Fibroblast of the aortic adventitia (primary cell): ENCODE data around the gene PROCA1. TPM values are rescaled to one million over a fixed set of nuclear protein-coding genes. Genes with fewer than 3 reads are reported as not detected.

ENCODE experiments used
- DNase-seq: peaks from one replicate; pipeline ENCODE4 v3.0.0-alpha.2; 2010; ENCODE audit warnings: low read depth
- H3K4me3 ChIP-seq: 2 replicates; pipeline ENCODE4 v1.5.1; 2011; ENCODE audit warnings: low read depth, mild to moderate bottlenecking, control low read depth, low read length, moderate library complexity
- CTCF ChIP-seq: IDR thresholded peaks from 2 replicates; pipeline ENCODE4 v1.5.1; 2011; ENCODE audit warnings: mild to moderate bottlenecking, low read length, control low read depth, inconsistent platforms; ENCODE audit not compliant: insufficient read depth
- total RNA-seq: library from RNA; depleted of rRNA; stranded (reverse); fragments of >200 nt; gene quantifications from 2 replicates; pipeline ENCODE4 v1.2.3, GENCODE V29; 2012; ENCODE audit warnings: low replicate concordance

PROCA1 gene
- total RNA-seq, 1 donor = 1.5 TPM

- TF ChIP-seq CTCF = no peak
- peak overlapping the region; percentile 92 for H3K4me3 ChIP-seq
- DNase-seq = peak; percentile 39
Observed at GRCh38 chr17:28744104-28744971, 32.6 kb upstream of the PROCA1 start.

- peak; percentile 27 for TF ChIP-seq CTCF
- H3K4me3 ChIP-seq = peak within 1 kb of the TSS; percentile 92
- peak; percentile 84 for DNase-seq
Observed at GRCh38 chr17:28743243-28744103, 31.8 kb upstream of the PROCA1 start, which contains the start of gene TRAF4. Gene TRAF4, plus strand, starts transcription at chr17:28744011. Its CDS starts 102 bp downstream, at chr17:28744113.

DNA sequence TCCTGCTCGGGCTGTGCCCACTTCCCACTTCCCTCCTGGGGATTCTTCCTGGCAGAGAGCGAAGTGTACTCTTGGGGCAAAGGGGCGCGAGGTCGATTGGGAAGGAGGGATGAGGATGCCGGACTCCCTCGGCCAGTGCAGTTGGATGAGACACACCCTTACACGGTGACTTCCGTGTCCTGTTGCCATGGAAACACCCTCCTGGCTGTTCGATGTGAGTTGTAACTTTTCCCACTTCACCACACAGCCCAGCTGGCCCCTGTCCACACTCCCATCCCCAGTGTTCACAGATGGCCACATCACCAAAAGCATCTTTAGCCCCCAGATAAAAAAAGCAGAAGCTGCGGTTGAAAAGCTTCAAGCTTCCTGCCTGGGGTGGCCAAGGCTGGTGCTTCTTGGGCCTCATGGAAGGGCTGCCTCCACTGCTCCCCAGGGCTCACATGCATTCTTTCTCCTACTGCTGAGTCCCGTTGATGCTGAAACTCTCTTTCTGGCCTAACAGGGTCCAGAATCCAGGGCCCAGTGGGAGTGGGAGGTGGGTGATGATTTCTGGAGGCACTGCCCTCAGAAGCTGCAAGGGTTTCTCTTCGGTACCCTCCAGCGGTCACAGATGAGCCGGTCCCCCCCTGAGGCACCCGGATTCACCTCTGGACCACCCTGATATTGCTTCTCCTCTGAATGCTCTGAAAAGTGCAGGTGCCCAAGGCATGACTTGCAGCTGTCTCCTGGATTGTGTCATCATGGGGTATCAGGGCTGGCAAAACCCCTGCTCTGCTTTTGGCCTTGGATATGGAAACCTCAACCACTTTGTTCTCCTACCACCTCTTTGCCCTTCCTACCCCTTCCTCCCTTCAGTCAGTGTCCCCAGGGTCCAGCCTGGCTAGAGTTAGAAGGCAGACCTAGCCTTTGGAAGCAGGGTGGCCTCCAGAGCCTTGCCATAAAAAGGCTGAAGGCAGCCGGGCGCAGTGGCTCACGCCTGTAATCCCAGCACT is 30.0 kb upstream of the PROCA1 start:
- DNase-seq = no peak
- no peak overlapping the region for H3K4me3 ChIP-seq
- no peak for TF ChIP-seq CTCF

DNA sequence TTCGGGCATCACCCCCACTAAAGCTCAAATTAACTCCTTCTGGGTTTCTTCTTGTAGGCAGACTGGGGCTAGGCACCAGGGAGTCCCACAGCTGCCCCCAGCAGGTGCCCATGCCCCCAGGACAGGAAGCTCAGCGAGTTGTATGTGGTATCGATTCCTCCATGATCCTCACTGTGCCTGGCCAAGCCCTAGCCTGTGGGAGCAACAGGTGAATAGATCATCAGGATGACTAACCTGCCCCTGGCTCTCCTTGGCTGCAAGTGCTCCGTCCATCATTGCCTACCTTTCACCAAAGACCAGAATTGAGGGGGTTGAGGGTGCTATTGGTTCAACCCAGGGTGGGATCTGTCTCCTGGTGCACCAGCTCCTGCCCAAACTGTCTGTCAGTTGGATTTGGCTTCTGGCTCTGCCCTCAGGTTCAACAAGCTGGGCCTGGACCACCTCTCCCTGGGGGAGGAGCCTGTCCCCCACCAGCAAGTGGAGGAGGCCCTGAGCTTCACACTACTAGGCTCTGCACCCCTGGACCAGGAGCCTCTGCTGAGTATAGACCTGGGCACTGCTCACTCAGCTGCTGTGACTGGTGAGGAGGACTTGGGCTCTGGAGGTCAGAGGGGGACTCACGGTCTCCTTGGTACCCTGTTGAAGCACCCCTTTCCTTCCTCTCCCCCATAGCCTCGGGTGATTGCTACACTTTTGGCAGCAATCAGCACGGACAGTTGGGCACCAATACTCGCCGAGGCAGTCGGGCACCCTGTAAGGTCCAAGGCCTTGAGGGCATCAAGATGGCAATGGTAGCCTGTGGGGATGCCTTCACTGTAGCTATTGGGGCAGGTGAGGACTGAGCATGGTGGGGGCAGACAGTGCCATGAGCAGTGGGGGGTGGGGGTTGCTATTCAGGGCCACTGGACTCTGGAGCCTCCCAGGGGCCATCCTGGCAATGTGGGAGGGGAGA is 29.0 kb upstream of the PROCA1 start:
- TF ChIP-seq CTCF = no peak
- H3K4me3 ChIP-seq = no peak overlapping the region
- no peak for DNase-seq

- DNase-seq = no peak
- H3K4me3 ChIP-seq = no peak overlapping the region
- TF ChIP-seq CTCF = no peak
Observed at GRCh38 chr17:28738680-28739384, 27.1 kb upstream of the PROCA1 start.
